RWPE1 (cell line): ENCODE data around the gene SLC6A17.

Experiments
- CTCF ChIA-PET: fragments of 350-600 bp; sonication (Branson Sonifier 250); formaldehyde crosslinking; extraction: SDS; loops from one replicate; lab custom pipeline; 2021; lab: Yijun Ruan, JAX
- POLR2A ChIA-PET: fragments of 400-600 bp; formaldehyde crosslinking; extraction: SDS; loops from one replicate; lab custom pipeline; 2020; ENCODE audit warnings: antibody characterized with exemption; ENCODE audit not compliant: low non-redundant PET; lab: Yijun Ruan, JAX
- DNase-seq: peaks from one replicate; pipeline ENCODE4 v3.0.0; 2012; ENCODE audit warnings: low spot score
- H3K27ac ChIP-seq: fragments of 450-650 bp; 2 replicates; pipeline ENCODE4 v1.5.1; 2017
- CTCF ChIP-seq: fragments of 450-650 bp; conservative IDR thresholded peaks from 2 replicates; pipeline ENCODE4 v1.5.1; 2017; ENCODE audit warnings: low read depth, mild to moderate bottlenecking

SLC6A17 gene

GRCh38 chr1:110224240-110224995 is 74.1 kb downstream of the SLC6A17 start:
- POLR2A ChIA-PET, result no interaction called here
- no peak for TF ChIP-seq CTCF
- DNase-seq, result peak; percentile 34
- H3K27ac ChIP-seq, result no peak overlapping the region
- CTCF ChIA-PET, result interaction anchor here (0.6 to 0.8 kb wide), 3 partner anchors 13 to 339 kb away, joined by 3 read pairs; no protein-coding TSS in a partner anchor

DNA sequence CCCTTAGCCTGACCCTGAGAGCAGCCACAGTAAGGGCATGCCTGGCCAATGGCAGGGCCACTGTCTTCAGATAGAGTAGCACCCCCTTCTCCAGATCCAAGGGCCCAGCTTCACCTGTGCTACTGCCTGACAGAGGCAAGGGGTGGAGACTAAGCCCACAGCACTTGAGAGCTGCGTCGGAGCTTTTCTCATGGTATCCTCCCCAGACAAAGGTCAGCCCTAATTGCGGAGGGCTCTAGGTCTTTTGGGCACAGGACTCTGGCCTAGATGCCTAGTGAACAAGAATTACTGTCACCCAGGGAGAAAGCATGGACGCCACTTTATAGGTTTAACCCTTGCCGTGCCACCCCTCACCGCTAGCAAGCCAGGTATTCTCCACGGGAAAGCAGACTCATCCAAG is 74.9 kb downstream of the SLC6A17 start:
- no peak for DNase-seq
- H3K27ac ChIP-seq, result no peak overlapping the region
- no peak for TF ChIP-seq CTCF
- CTCF ChIA-PET, result interaction anchor here (0.6 kb wide), 2 partner anchors 14 to 338 kb away, joined by 3 read pairs; no protein-coding TSS in a partner anchor
- POLR2A ChIA-PET, result no interaction called here

GRCh38 chr1:110225756-110226404 is 75.6 kb downstream of the SLC6A17 start:
- CTCF ChIA-PET, result interaction anchor here (0.7 kb wide), 1 partner anchor 18 kb away, joined by 6 read pairs; no protein-coding TSS in a partner anchor

GRCh38 chr1:110227774-110228173 is 77.5 kb downstream of the SLC6A17 start:
- H3K27ac ChIP-seq, result no peak overlapping the region
- ChIA-PET CTCF (interaction anchor here (0.7 to 2.1 kb wide), 3 partner anchors 20 to 85 kb away, joined by 3 to 12 read pairs (median 4); no protein-coding TSS in a partner anchor), POLR2A (no interaction called here)
- no peak for DNase-seq
- no peak for TF ChIP-seq CTCF

More at GRCh38 chr1:110225756-110226404, 75.6 kb downstream of the SLC6A17 start:
- POLR2A ChIA-PET, result no interaction called here
- no peak overlapping the region for H3K27ac ChIP-seq
- TF ChIP-seq CTCF, result no peak
- DNase-seq, result no peak

DNA sequence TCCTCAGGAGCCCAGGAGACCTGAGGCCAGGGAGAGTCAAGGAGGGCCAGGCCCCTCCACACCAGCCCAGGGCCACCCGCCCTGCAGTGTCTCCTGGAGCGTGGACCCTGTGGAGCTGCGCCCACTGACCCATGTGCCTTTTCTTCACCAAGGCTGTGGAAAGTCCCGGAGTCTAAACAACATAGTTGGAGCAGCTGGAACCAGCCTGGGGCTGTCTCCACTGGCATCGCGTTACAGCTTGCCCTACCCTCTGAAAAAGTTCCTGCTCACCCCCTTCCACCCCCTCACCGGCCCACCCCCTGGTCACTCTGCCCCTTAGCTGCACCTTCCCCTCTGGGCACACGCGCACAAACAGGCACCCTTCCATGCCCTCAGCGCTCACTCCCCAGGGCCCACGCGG is 78.1 kb downstream of the SLC6A17 start:
- ChIA-PET CTCF (interaction anchor here (0.7 to 2.1 kb wide), 3 partner anchors 21 to 84 kb away, joined by 3 to 12 read pairs (median 4); no protein-coding TSS in a partner anchor), POLR2A (no interaction called here)
- no peak for TF ChIP-seq CTCF
- DNase-seq, result no peak
- H3K27ac ChIP-seq, result no peak overlapping the region

- ChIA-PET POLR2A (no interaction called here), CTCF (interaction anchor here (0.9 to 2.1 kb wide), 3 partner anchors 21 to 84 kb away, joined by 4 to 12 read pairs (median 5); no protein-coding TSS in a partner anchor)
- no peak for TF ChIP-seq CTCF
- no peak for DNase-seq
- no peak overlapping the region for H3K27ac ChIP-seq
Observed at GRCh38 chr1:110228869-110229268, 78.6 kb downstream of the SLC6A17 start.
